K562 (cell line): ENCODE measurements around the gene ADORA3. TPM values are rescaled to one million over a fixed set of nuclear protein-coding genes. Genes with fewer than 3 reads are reported as not detected.

Experiments
- ARHGAP35 ChIP-seq: fragments of 450-650 bp; IDR thresholded peaks from 2 replicates; pipeline ENCODE4 v1.6.1; 2018; ENCODE audit not compliant: partially characterized antibody
- BRCA1 ChIP-seq, 2 experiments: fragments of 450-650 bp in 1 of 2; sonication (generic) in 1 of 2; formaldehyde crosslinking in 1 of 2; IDR thresholded peaks; 2 replicates each; pipeline versions ENCODE4 v1.5.0 to v1.6.1; 2017 to 2020; ENCODE audit warnings: mild to moderate bottlenecking in 1 of 2, missing genetic modification reagents in 1 of 2
- CXXC5 ChIP-seq: fragments of 250-450 bp; sonication (Bioruptor Pico); IDR thresholded peaks from 2 replicates; pipeline ENCODE4 v1.8.0; 2022; ENCODE audit warnings: inconsistent platforms, mild to moderate bottlenecking, moderate library complexity
- EWSR1 ChIP-seq: fragments of 450-650 bp; IDR thresholded peaks from 2 replicates; pipeline ENCODE4 v1.6.1; 2018; ENCODE audit warnings: borderline replicate concordance, mild to moderate bottlenecking, low read depth, moderate library complexity; ENCODE audit not compliant: partially characterized antibody
- FOXM1 ChIP-seq, 2 experiments: fragments of 450-650 bp in 1 of 2; sonication (generic) in 1 of 2; formaldehyde crosslinking in 1 of 2; IDR thresholded peaks; 2 replicates each; pipeline versions ENCODE4 v1.6.1 to v1.9.0; 2017 to 2022; ENCODE audit warnings: low read depth in 2 of 2, mild to moderate bottlenecking in 2 of 2, missing genetic modification reagents in 1 of 2, moderate library complexity in 1 of 2
- MTF1 ChIP-seq: fragments of 250-450 bp; sonication (Bioruptor Pico); IDR thresholded peaks from 2 replicates; pipeline ENCODE4 v1.9.0; 2021; ENCODE audit warnings: moderate library complexity, mild to moderate bottlenecking, inconsistent platforms, borderline replicate concordance
- MXI1 ChIP-seq: IDR thresholded peaks from 2 replicates; pipeline ENCODE4 v1.6.1; 2011; ENCODE audit warnings: low read depth, mild to moderate bottlenecking, improper control_type of control experiment, low read length
- NR2C2 ChIP-seq, 2 experiments: fragments of 200-800 bp in 1 of 2; sonication (Bioruptor generic) in 1 of 2; sonication (generic) in 1 of 2; formaldehyde crosslinking in 1 of 2; IDR thresholded peaks; 2 replicates each; pipeline versions ENCODE4 v1.6.1 to v1.8.0; 2016 to 2022; ENCODE audit warnings: mild to moderate bottlenecking in 1 of 2, missing compliant biosample characterization in 1 of 2, missing genetic modification characterization in 1 of 2, missing genetic modification reagents in 1 of 2
- NR3C1 ChIP-seq: sonication (generic); formaldehyde crosslinking; IDR thresholded peaks from 2 replicates; pipeline ENCODE4 v1.8.1; 2022; ENCODE audit warnings: missing genetic modification reagents
- SIN3A ChIP-seq, 2 experiments: fragments of 150-350 bp in 1 of 2; IDR thresholded peaks; 2 replicates each; pipeline ENCODE4 v1.6.1; 2011 to 2016; ENCODE audit warnings: borderline replicate concordance in 2 of 2, low read depth in 2 of 2, low read length in 2 of 2, mild to moderate bottlenecking in 2 of 2, moderate library complexity in 2 of 2; ENCODE audit not compliant: control insufficient read depth in 1 of 2
- SIRT6 ChIP-seq: IDR thresholded peaks from one replicate; pipeline ENCODE4 v1.6.1; 2012; ENCODE audit warnings: low read depth, mild to moderate bottlenecking, control low read depth, inconsistent platforms, low read length, moderate library complexity
- ZBTB9 ChIP-seq: fragments of 450-650 bp; formaldehyde crosslinking; IDR thresholded peaks from 2 replicates; pipeline ENCODE4 v1.4.0; 2020; ENCODE audit warnings: mild to moderate bottlenecking, moderate library complexity
- ZNF41 ChIP-seq: fragments of 250-450 bp; sonication (Bioruptor Pico); conservative IDR thresholded peaks from 2 replicates; pipeline ENCODE4 v1.4.0; 2020; ENCODE audit warnings: mild to moderate bottlenecking
- ZNF512 ChIP-seq: IDR thresholded peaks from 2 replicates; pipeline ENCODE4 v1.6.1; 2016; ENCODE audit warnings: missing genetic modification characterization, missing compliant biosample characterization
- polyA plus RNA-seq, 8 experiments: library from polyadenylated mRNA; depleted of rRNA in 4 of 8; stranded (reverse) in 5 of 8; unstranded in 3 of 8; fragments of >200 nt; fragmentation: Nextera tagmentation in 2 of 8; fragmentation: Illumina TruSeq in 1 of 8; extraction: Ambion mirVana in 2 of 8; extraction: Trizol in 1 of 8; gene quantifications; 2 replicates each; pipeline versions ENCODE4 v1.2.1 to v1.2.3, GENCODE V29; 2011 to 2014; ENCODE audit warnings: inconsistent platforms in 1 of 8, missing spikeins in 1 of 8
- total RNA-seq, 7 experiments: library from RNA; depleted of rRNA in 6 of 7; stranded (reverse); fragments of >200 nt in 6 of 7; fragmentation: Illumina TruSeq in 2 of 7; extraction: Trizol in 2 of 7; gene quantifications; 2 replicates each; pipeline versions ENCODE4 v1.2.1 to v1.2.3, GENCODE V29; 2011 to 2021; ENCODE audit warnings: low replicate concordance in 1 of 7
- TF ChIP-seq, protein P1 (sequence below): sonication (generic); formaldehyde crosslinking; IDR thresholded peaks from 2 replicates; pipeline ENCODE4 v1.8.0; 2023; ENCODE audit warnings: mild to moderate bottlenecking, missing genetic modification reagents
- TF ChIP-seq, protein P2 (sequence below): fragments of 450-650 bp; formaldehyde crosslinking; IDR thresholded peaks from 2 replicates; pipeline ENCODE4 v1.4.0; 2020; ENCODE audit warnings: mild to moderate bottlenecking

The ADORA3 gene
- total and polyA plus RNA-seq, 9 of the 15 experiments (the other 6 are each of a cell fraction or from before 2014, with no cell fraction given) = 0.09 to 0.35 (median 0.16) TPM; not detected in 3

- TF ChIP-seq, protein P1, sequence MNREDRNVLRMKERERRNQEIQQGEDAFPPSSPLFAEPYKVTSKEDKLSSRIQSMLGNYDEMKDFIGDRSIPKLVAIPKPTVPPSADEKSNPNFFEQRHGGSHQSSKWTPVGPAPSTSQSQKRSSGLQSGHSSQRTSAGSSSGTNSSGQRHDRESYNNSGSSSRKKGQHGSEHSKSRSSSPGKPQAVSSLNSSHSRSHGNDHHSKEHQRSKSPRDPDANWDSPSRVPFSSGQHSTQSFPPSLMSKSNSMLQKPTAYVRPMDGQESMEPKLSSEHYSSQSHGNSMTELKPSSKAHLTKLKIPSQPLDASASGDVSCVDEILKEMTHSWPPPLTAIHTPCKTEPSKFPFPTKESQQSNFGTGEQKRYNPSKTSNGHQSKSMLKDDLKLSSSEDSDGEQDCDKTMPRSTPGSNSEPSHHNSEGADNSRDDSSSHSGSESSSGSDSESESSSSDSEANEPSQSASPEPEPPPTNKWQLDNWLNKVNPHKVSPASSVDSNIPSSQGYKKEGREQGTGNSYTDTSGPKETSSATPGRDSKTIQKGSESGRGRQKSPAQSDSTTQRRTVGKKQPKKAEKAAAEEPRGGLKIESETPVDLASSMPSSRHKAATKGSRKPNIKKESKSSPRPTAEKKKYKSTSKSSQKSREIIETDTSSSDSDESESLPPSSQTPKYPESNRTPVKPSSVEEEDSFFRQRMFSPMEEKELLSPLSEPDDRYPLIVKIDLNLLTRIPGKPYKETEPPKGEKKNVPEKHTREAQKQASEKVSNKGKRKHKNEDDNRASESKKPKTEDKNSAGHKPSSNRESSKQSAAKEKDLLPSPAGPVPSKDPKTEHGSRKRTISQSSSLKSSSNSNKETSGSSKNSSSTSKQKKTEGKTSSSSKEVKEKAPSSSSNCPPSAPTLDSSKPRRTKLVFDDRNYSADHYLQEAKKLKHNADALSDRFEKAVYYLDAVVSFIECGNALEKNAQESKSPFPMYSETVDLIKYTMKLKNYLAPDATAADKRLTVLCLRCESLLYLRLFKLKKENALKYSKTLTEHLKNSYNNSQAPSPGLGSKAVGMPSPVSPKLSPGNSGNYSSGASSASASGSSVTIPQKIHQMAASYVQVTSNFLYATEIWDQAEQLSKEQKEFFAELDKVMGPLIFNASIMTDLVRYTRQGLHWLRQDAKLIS (CRISPR knock-in tag) = peak; percentile 96; the same call in 1 of the 2 replicates
- no peak for TF ChIP-seq BRCA1 (IDR thresholded peaks at IDR 0.05)
- no peak for TF ChIP-seq BRCA1 (CRISPR knock-in tag; IDR thresholded peaks at IDR 0.05)
- TF ChIP-seq FOXM1 (IDR thresholded peaks at IDR 0.05; ENCODE audit: low read depth) = no peak
- TF ChIP-seq FOXM1 (CRISPR knock-in tag; IDR thresholded peaks at IDR 0.05; ENCODE audit: low read depth) = no peak
- TF ChIP-seq MXI1 = no peak
- TF ChIP-seq ZNF512 = no peak
- TF ChIP-seq ARHGAP35 = no peak
- no peak for TF ChIP-seq SIRT6
- 0 out of 4 replicates have a peak, but pooled peaks of 1 of the 2 experiments have one; percentile 26 for TF ChIP-seq SIN3A (IDR thresholded peaks at IDR 0.05; ENCODE audit: borderline replicate concordance in 2 of 2, control insufficient read depth in 1 of 2, low read depth in 2 of 2, low read length in 2 of 2)
- TF ChIP-seq ZBTB9 = peak; percentile 66
- peak; percentile 53; the same call in 1 of the 2 replicates for TF ChIP-seq CXXC5 (CRISPR knock-in tag)
- TF ChIP-seq MTF1 (CRISPR knock-in tag) = no peak
- no peak for TF ChIP-seq EWSR1
- 0 out of 2 replicates have a peak, but pooled peaks have one; percentile 18 for TF ChIP-seq ZNF41
- peak; percentile 86 for TF ChIP-seq NR2C2 (CRISPR knock-in tag; IDR thresholded peaks at IDR 0.05)
- peak; percentile 94 for TF ChIP-seq NR2C2 (tag; IDR thresholded peaks at IDR 0.05)
- TF ChIP-seq, protein P2, sequence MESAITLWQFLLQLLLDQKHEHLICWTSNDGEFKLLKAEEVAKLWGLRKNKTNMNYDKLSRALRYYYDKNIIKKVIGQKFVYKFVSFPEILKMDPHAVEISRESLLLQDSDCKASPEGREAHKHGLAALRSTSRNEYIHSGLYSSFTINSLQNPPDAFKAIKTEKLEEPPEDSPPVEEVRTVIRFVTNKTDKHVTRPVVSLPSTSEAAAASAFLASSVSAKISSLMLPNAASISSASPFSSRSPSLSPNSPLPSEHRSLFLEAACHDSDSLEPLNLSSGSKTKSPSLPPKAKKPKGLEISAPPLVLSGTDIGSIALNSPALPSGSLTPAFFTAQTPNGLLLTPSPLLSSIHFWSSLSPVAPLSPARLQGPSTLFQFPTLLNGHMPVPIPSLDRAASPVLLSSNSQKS (CRISPR knock-in tag) = no peak
- TF ChIP-seq NR3C1 = no peak
Measured at GRCh38 chr1:111507411-111508201, 4.2 kb upstream of the ADORA3 start (continued).
